ENCODE results near the gene CASP1.

Gene CASP1

GRCh38 chr11:105032495-105032894 is 2.4 kb downstream of the CASP1 start:
- no peaks in the 10 kb centered on the region for H3K36me3 ChIP-seq (ENCODE audit: control insufficient read depth in 2 of 2, insufficient read depth in 1 of 2, low read length in 2 of 2)
- H3K4me1 ChIP-seq (ENCODE audit: control insufficient read depth, insufficient read depth, low read length), result no peaks in the 10 kb centered on the region

GRCh38 chr11:105027678-105028077 is 7.3 kb downstream of the CASP1 start:
- TF ChIP-seq ZNF18 (tag by site-specific recombination; IDR thresholded peaks at IDR 0.05) (no peak), ZNF776 (tag by site-specific recombination; IDR thresholded peaks at IDR 0.05; ENCODE audit: borderline replicate concordance) (no peak), ZNF521 (tag by site-specific recombination; IDR thresholded peaks at IDR 0.05) (no peak), ZNF473 (tag by site-specific recombination; IDR thresholded peaks at IDR 0.05) (no peak), ZNF26 (tag by site-specific recombination; IDR thresholded peaks at IDR 0.05) (no peak), ZNF560 (tag by site-specific recombination; IDR thresholded peaks at IDR 0.05; ENCODE audit: borderline replicate concordance) (no peak), ZNF239 (tag by site-specific recombination; IDR thresholded peaks at IDR 0.05) (no peak), ZNF433 (tag by site-specific recombination; IDR thresholded peaks at IDR 0.05; ENCODE audit: low read depth) (no peak), OVOL3 (tag by site-specific recombination; IDR thresholded peaks at IDR 0.05) (no peak), ZFHX2 (tag by site-specific recombination; conservative IDR thresholded peaks at IDR 0.05) (no peak), ZNF600 (tag by site-specific recombination; IDR thresholded peaks at IDR 0.05) (no peak), ZNF658 (tag by site-specific recombination; IDR thresholded peaks at IDR 0.05) (no peak), TSHZ1 (tag by site-specific recombination; IDR thresholded peaks at IDR 0.05; ENCODE audit: borderline replicate concordance) (no peak), ZBTB44 (tag by site-specific recombination; IDR thresholded peaks at IDR 0.05) (no peak), HOXA7 (CRISPR knock-in tag; IDR thresholded peaks at IDR 0.05; ENCODE audit: borderline replicate concordance) (no peak), ZNF23 (tag by site-specific recombination; IDR thresholded peaks at IDR 0.05; ENCODE audit: borderline replicate concordance) (no peak), ZNF354C (tag by site-specific recombination; IDR thresholded peaks at IDR 0.05; ENCODE audit: borderline replicate concordance, low read depth) (no peak)
- Histone ChIP-seq H3K27ac (ENCODE audit: extremely low read depth, low read depth, low read length) (no peak overlapping the region), H3K4me3 (ENCODE audit: low read depth, low read length) (no peak overlapping the region), H3K36me3 (ENCODE audit: control insufficient read depth in 2 of 2, insufficient read depth in 1 of 2, low read length in 2 of 2) (no peaks in the 10 kb centered on the region), H3K4me1 (ENCODE audit: control insufficient read depth, insufficient read depth, low read length) (no peaks in the 10 kb centered on the region), H3K9me3 (ENCODE audit: control insufficient read depth, insufficient read depth, low read depth, low read length) (no peaks in the 10 kb centered on the region)
- CTCF ChIA-PET, result no interaction called here
- POLR2A ChIA-PET, result no interaction called here

More at GRCh38 chr11:105032495-105032894, 2.4 kb downstream of the CASP1 start:
- ChIA-PET CTCF (no interaction called here), POLR2A (no interaction called here)
- Histone ChIP-seq H3K4me3 (ENCODE audit: low read depth, low read length) (no peak overlapping the region), H3K27ac (ENCODE audit: extremely low read depth, low read depth, low read length) (no peak overlapping the region), H3K9me3 (ENCODE audit: control insufficient read depth, insufficient read depth, low read depth, low read length) (no peaks in the 10 kb centered on the region)
- no peak for TF ChIP-seq ZNF658 (tag by site-specific recombination; IDR thresholded peaks at IDR 0.05)
- TF ChIP-seq RBAK (tag by site-specific recombination; IDR thresholded peaks at IDR 0.05), result no peak
- no peak for TF ChIP-seq TRIM28 (IDR thresholded peaks at IDR 0.05; ENCODE audit: borderline replicate concordance, low read length)
- no peak for TF ChIP-seq ZNF211 (tag by site-specific recombination; IDR thresholded peaks at IDR 0.05; ENCODE audit: low read depth)
- no peak for TF ChIP-seq MYNN (tag by site-specific recombination; IDR thresholded peaks at IDR 0.05; ENCODE audit: borderline replicate concordance)
- no peak for TF ChIP-seq ZNF341 (tag by site-specific recombination; IDR thresholded peaks at IDR 0.05; ENCODE audit: low read depth)

Data from HEK293 (cell line).